A549 (cell line): ENCODE data around the gene GPATCH8. TPM values are rescaled to one million over a fixed set of nuclear protein-coding genes. Genes with fewer than 3 reads are reported as not detected.

Experiments used
- ATAC-seq, 2 experiments: fragments of 200-7000 bp in 1 of 2; fragments of >200 bp in 1 of 2; cut with Nextera tagmentation in 1 of 2; cut with Tn5 transposase in 1 of 2; 3 replicates each; pipeline versions ENCODE4 v1.8.0 to v1.9.1; 2018 to 2020; ENCODE audit warnings: mild to moderate bottlenecking in 1 of 2, moderate library complexity in 1 of 2
- CTCF ChIA-PET: fragments of 300-600 bp; sonication (Branson Sonifier 250); formaldehyde crosslinking; extraction: SDS; loops from one replicate; lab custom pipeline; 2021; ENCODE audit warnings: antibody characterized with exemption, inconsistent platforms; lab: Yijun Ruan, JAX
- POLR2A ChIA-PET: fragments of 350-600 bp; formaldehyde crosslinking; extraction: SDS; loops from one replicate; lab custom pipeline; 2021; ENCODE audit warnings: antibody characterized with exemption, inconsistent platforms; lab: Yijun Ruan, JAX
- DNase-seq, 2 experiments: peaks; one replicate each; pipeline versions ENCODE4 v3.0.0 to v3.0.0-alpha.2; 2011 to 2016; ENCODE audit warnings: low read depth in 1 of 2, low spot score in 1 of 2
- FAIRE-seq: peaks from 2 replicates; lab custom pipeline; 2011; peaks lifted over from hg19 to GRCh38; lab: Jason Lieb, UNC
- H3K27ac ChIP-seq, 2 experiments: fragments of >200 bp; sonication (Bioruptor Twin); formaldehyde crosslinking; 3 replicates each; pipeline ENCODE4 v1.5.1; 2016 to 2017
- H3K4me1 ChIP-seq: fragments of >200 bp; sonication (Bioruptor Twin); formaldehyde crosslinking; 3 replicates; pipeline ENCODE4 v1.6.1; 2016
- H3K4me2 ChIP-seq: fragments of >200 bp; sonication (Bioruptor Twin); formaldehyde crosslinking; 3 replicates; pipeline ENCODE4 v1.6.1; 2016
- H3K4me3 ChIP-seq: fragments of >200 bp; sonication (Bioruptor Twin); formaldehyde crosslinking; 3 replicates; pipeline ENCODE4 v1.5.1; 2016
- H3K9me3 ChIP-seq: fragments of >200 bp; sonication (Bioruptor Twin); formaldehyde crosslinking; 3 replicates; pipeline ENCODE4 v1.6.1; 2016
- CBX8 ChIP-seq: fragments of 200-600 bp; sonication (generic); IDR thresholded peaks from 2 replicates; pipeline ENCODE4 v1.6.1; 2016
- E2F6 ChIP-seq: IDR thresholded peaks from 2 replicates; pipeline ENCODE4 v1.6.1; 2012; ENCODE audit warnings: low read depth, borderline replicate concordance
- EHF ChIP-seq: fragments of 250-450 bp; sonication (Bioruptor Pico); IDR thresholded peaks from 2 replicates; pipeline ENCODE4 v1.5.0; 2020; ENCODE audit warnings: mild to moderate bottlenecking
- FOSL2 ChIP-seq, 2 experiments: fragments of 450-650 bp in 1 of 2; fragments of >200 bp in 1 of 2; sonication (Bioruptor Twin) in 1 of 2; formaldehyde crosslinking; IDR thresholded peaks; 2 replicates each; pipeline versions ENCODE4 v1.5.0 to v1.6.1; 2016 to 2020; ENCODE audit warnings: mild to moderate bottlenecking in 1 of 2, moderate library complexity in 1 of 2
- HDAC2 ChIP-seq: fragments of 200-600 bp; sonication (generic); IDR thresholded peaks from 2 replicates; pipeline ENCODE4 v1.6.1; 2016
- HEYL ChIP-seq: fragments of 250-450 bp; sonication (Bioruptor Pico); IDR thresholded peaks from 2 replicates; pipeline ENCODE4 v1.8.0; 2021; ENCODE audit warnings: mild to moderate bottlenecking, moderate library complexity
- HMGXB4 ChIP-seq: fragments of 250-450 bp; sonication (Bioruptor Pico); IDR thresholded peaks from 2 replicates; pipeline ENCODE4 v1.5.0; 2021; ENCODE audit warnings: mild to moderate bottlenecking, moderate library complexity, borderline replicate concordance
- HOXA7 ChIP-seq: fragments of 250-450 bp; sonication (Bioruptor Pico); IDR thresholded peaks from 2 replicates; pipeline ENCODE4 v1.5.0; 2020; ENCODE audit warnings: mild to moderate bottlenecking, moderate library complexity
- HOXB5 ChIP-seq: fragments of 250-450 bp; sonication (Bioruptor Pico); IDR thresholded peaks from 2 replicates; pipeline ENCODE4 v1.5.0; 2020; ENCODE audit warnings: mild to moderate bottlenecking, moderate library complexity
- KDM5A ChIP-seq: fragments of 200-600 bp; sonication (generic); IDR thresholded peaks from 2 replicates; pipeline ENCODE4 v1.6.1; 2016; ENCODE audit warnings: antibody characterized with exemption, mild to moderate bottlenecking
- MAFK ChIP-seq: fragments of 450-650 bp; IDR thresholded peaks from 2 replicates; pipeline ENCODE4 v1.6.1; 2014; ENCODE audit not compliant: partially characterized antibody
- MAZ ChIP-seq: fragments of 150-350 bp; IDR thresholded peaks from 2 replicates; pipeline ENCODE4 v1.6.1; 2014; ENCODE audit warnings: antibody characterized with exemption, low read depth, low read length, borderline replicate concordance
- NR3C1 ChIP-seq: fragments of >200 bp; sonication (Bioruptor Twin); formaldehyde crosslinking; IDR thresholded peaks from 3 replicates; pipeline ENCODE4 v1.6.1; 2017
- RAD21 ChIP-seq, 2 experiments: fragments of >200 bp in 1 of 2; sonication (Bioruptor Twin) in 1 of 2; formaldehyde crosslinking in 1 of 2; IDR thresholded peaks in 1 of 2; conservative IDR thresholded peaks in 1 of 2; 2 replicates in 1 of 2; 3 replicates in 1 of 2; pipeline ENCODE4 v1.6.1; 2012 to 2018; ENCODE audit warnings: inconsistent platforms in 1 of 2
- SMC3 ChIP-seq: fragments of >200 bp; sonication (Bioruptor Twin); formaldehyde crosslinking; IDR thresholded peaks from 3 replicates; pipeline ENCODE4 v1.6.1; 2018; ENCODE audit warnings: inconsistent platforms
- ZFP36 ChIP-seq: fragments of 450-650 bp; IDR thresholded peaks from 2 replicates; pipeline ENCODE4 v1.6.1; 2014; ENCODE audit warnings: borderline replicate concordance; ENCODE audit not compliant: partially characterized antibody
- WGBS: methylation state at CpG from one replicate; pipeline ENCODE4 v1.1.6; 2017; ENCODE audit errors: missing lambda C conversion rate; 5-methylcytosine and 5-hydroxymethylcytosine counted together
- polyA plus RNA-seq, 4 experiments: library from polyadenylated mRNA; depleted of rRNA in 3 of 4; stranded (reverse); fragments of >200 nt; fragmentation: RNase III in 1 of 4; extraction: RNeasy Plus Mini Kit Qiagen cat#74134 plus additional on column Dnase treatment in 1 of 4; gene quantifications; 2 replicates in 3 of 4; 3 replicates in 1 of 4; pipeline ENCODE4 v1.2.3, GENCODE V29; 2011 to 2017
- TF ChIP-seq, protein P1 (sequence below): fragments of >200 bp; sonication (Bioruptor Twin); formaldehyde crosslinking; IDR thresholded peaks from 3 replicates; pipeline ENCODE4 v1.6.1; 2016

GPATCH8 gene
- polyA plus RNA-seq, 2 of the 4 experiments (the other 2 are of a cell fraction), result 21.7 to 27.3 TPM

DNA sequence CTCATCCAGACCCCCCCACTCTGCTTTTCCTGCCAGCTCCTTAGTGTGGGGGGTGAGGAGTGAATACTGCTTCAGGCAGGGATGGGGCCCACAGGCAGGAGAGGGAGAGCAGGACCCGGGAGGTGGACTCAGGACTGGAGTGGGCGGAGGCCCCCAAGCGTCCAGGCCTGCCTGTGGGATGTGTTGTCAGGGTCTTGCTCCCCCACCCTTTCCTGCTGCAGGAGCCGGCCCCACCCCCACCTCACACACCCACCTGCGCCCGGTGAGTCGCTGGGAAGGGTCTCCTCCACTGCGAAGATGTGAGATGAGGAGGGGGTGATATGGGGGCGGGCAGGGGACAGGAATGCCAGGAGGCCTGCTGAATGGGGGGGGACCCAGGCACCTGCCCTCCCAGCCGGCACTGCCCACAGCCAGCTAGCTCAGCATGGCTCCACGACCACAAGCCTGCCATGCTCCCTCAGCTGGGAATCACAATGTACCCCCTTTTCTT lies 140.7 kb downstream of the GPATCH8 start:
- ATAC-seq (peak in 1 of 2 experiments; percentile 52; a peak in 3 of 6 replicates), DNase-seq (no peak), FAIRE-seq (no peak)
- Histone ChIP-seq H3K4me3 (peak overlapping the region; percentile 77), H3K27ac (peak overlapping the region in 1 of 2 experiments; percentile 92; a peak in 3 of 6 replicates), H3K9me3 (no peaks in the 10 kb centered on the region), H3K4me1 (peaks cover 20% of the 10 kb centered on the region), H3K4me2 (peak overlapping the region; percentile 97)
- 38% methylated on average over 6 of the region's 11 CpGs for WGBS
- ChIA-PET POLR2A (no interaction called here), CTCF (interaction anchor here (0.8 to 11.1 kb wide), 19 partner anchors 11 to 417 kb away, joined by 3 to 179 read pairs (median 3); partner anchors contain the start of gene GRN)
- TF ChIP-seq HOXA7 (CRISPR knock-in tag) (no peak), HMGXB4 (no peak)

GRCh38 chr17:44361292-44362260 lies 141.6 kb downstream of the GPATCH8 start:
- ChIA-PET CTCF (interaction anchor here (0.9 to 11.1 kb wide), 16 partner anchors 10 to 418 kb away, joined by 3 to 179 read pairs (median 9); partner anchors contain the start of gene GRN), POLR2A (no interaction called here)
- H3K4me1 ChIP-seq, result peaks cover 20% of the 10 kb centered on the region
- no peak for TF ChIP-seq HDAC2
- TF ChIP-seq KDM5A, result no peak
- peak; percentile 75 for TF ChIP-seq MAFK
- H3K4me3 ChIP-seq, result no peak overlapping the region
- FAIRE-seq, result no peak
- 0 out of 6 replicates have a peak, but pooled peaks of 1 of the 2 experiments have one; percentile 5 for ATAC-seq
- H3K4me2 ChIP-seq, result 0 out of 3 replicates have a peak overlapping the region, but pooled peaks have one; percentile 97
- WGBS, result 76% methylated on average over 11 of the region's 11 CpGs
- H3K9me3 ChIP-seq, result no peaks in the 10 kb centered on the region
- no peak for DNase-seq
- no peak overlapping the region for H3K27ac ChIP-seq

- POLR2A ChIA-PET, result no interaction called here
- no peak for TF ChIP-seq SMC3
- TF ChIP-seq HOXB5 (CRISPR knock-in tag), result no peak
- no peak for TF ChIP-seq HMGXB4
- TF ChIP-seq, protein P1, sequence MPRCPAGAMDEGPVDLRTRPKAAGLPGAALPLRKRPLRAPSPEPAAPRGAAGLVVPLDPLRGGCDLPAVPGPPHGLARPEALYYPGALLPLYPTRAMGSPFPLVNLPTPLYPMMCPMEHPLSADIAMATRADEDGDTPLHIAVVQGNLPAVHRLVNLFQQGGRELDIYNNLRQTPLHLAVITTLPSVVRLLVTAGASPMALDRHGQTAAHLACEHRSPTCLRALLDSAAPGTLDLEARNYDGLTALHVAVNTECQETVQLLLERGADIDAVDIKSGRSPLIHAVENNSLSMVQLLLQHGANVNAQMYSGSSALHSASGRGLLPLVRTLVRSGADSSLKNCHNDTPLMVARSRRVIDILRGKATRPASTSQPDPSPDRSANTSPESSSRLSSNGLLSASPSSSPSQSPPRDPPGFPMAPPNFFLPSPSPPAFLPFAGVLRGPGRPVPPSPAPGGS, result no peak
- TF ChIP-seq MAZ, result no peak
- TF ChIP-seq HEYL, result no peak
- TF ChIP-seq ZFP36, result no peak
- no peak for TF ChIP-seq RAD21 (conservative IDR thresholded peaks at IDR 0.05 in 1 of 2, IDR thresholded peaks at IDR 0.05 in 1 of 2)
- TF ChIP-seq E2F6, result no peak
- no peak for TF ChIP-seq EHF
- TF ChIP-seq FOSL2 (IDR thresholded peaks at IDR 0.05), result no peak
- no peak for TF ChIP-seq FOSL2 (CRISPR knock-in tag; IDR thresholded peaks at IDR 0.05)
- no peak for TF ChIP-seq CBX8
- TF ChIP-seq NR3C1, result no peak
- ATAC-seq (no peak), DNase-seq (no peak), FAIRE-seq (no peak)
- H3K9me3 ChIP-seq, result no peaks in the 10 kb centered on the region
- CTCF ChIA-PET, result interaction anchor here (0.9 to 11.1 kb wide), 11 partner anchors 9 to 172 kb away, joined by 3 to 179 read pairs (median 10); partner anchors contain the start of gene GRN
- H3K4me2 ChIP-seq, result no peak overlapping the region
- 73% methylated on average over 5 of the region's 5 CpGs for WGBS
- no peak overlapping the region for H3K27ac ChIP-seq
- H3K4me3 ChIP-seq, result no peak overlapping the region
- peaks cover 20% of the 10 kb centered on the region for H3K4me1 ChIP-seq
Observed at GRCh38 chr17:44360826-44361225, 142.4 kb downstream of the GPATCH8 start.
